Upper lobe of left lung (tissue), 4 donors: ENCODE measurements around the gene PELO.

Experiments
- CTCF ChIP-seq, 6 experiments: fragments of 450-650 bp in 4 of 6; fragments of 200-600 bp in 2 of 6; sonication (generic) in 2 of 6; IDR thresholded peaks; one replicate each; pipeline ENCODE4 v1.5.1; 2016 to 2019; ENCODE audit warnings: antibody characterized with exemption in 6 of 6
- EP300 ChIP-seq, 4 donors: sonication (generic); formaldehyde crosslinking; IDR thresholded peaks; one replicate each; pipeline ENCODE4 v1.5.1; 2017; ENCODE audit warnings: antibody characterized with exemption in 4 of 4, control low read depth in 2 of 4
- POLR2A ChIP-seq, 4 donors: fragments of 450-650 bp; IDR thresholded peaks; one replicate each; pipeline ENCODE4 v1.5.1; 2016 to 2017; ENCODE audit warnings: antibody characterized with exemption in 4 of 4, mild to moderate bottlenecking in 2 of 4
- POLR2AphosphoS5 ChIP-seq, 2 donors: sonication (generic); formaldehyde crosslinking; IDR thresholded peaks; one replicate each; pipeline ENCODE4 v1.5.1; 2017; ENCODE audit warnings: antibody characterized with exemption in 2 of 2

- no peak for TF ChIP-seq POLR2AphosphoS5 (IDR thresholded peaks at IDR 0.05)
- TF ChIP-seq CTCF (IDR thresholded peaks at IDR 0.05), result no peak
- no peak for TF ChIP-seq POLR2A (IDR thresholded peaks at IDR 0.05)
- TF ChIP-seq EP300 (IDR thresholded peaks at IDR 0.05), result no peak
Observed at GRCh38 chr5:52831786-52832511, 44.2 kb downstream of the PELO start.
